Liver (tissue), 3 donors: Measurements from ENCODE around the gene PRSS33.

Experiments
- GABPA ChIP-seq, 2 donors: IDR thresholded peaks in 1 of 2; conservative IDR thresholded peaks in 1 of 2; 2 replicates each; pipeline ENCODE4 v1.6.1; 2016; ENCODE audit warnings: antibody characterized with exemption in 2 of 2, mild to moderate bottlenecking in 1 of 2, moderate library complexity in 1 of 2
- TF ChIP-seq, protein P1 (sequence below): fragments of 150-350 bp; IDR thresholded peaks from 2 replicates; pipeline ENCODE4 v1.5.1; 2017; ENCODE audit warnings: improper control_type of control experiment, low read depth, low read length; ENCODE audit not compliant: missing input control
- donor health status: healthy.
- donor health status: healthy.

DNA sequence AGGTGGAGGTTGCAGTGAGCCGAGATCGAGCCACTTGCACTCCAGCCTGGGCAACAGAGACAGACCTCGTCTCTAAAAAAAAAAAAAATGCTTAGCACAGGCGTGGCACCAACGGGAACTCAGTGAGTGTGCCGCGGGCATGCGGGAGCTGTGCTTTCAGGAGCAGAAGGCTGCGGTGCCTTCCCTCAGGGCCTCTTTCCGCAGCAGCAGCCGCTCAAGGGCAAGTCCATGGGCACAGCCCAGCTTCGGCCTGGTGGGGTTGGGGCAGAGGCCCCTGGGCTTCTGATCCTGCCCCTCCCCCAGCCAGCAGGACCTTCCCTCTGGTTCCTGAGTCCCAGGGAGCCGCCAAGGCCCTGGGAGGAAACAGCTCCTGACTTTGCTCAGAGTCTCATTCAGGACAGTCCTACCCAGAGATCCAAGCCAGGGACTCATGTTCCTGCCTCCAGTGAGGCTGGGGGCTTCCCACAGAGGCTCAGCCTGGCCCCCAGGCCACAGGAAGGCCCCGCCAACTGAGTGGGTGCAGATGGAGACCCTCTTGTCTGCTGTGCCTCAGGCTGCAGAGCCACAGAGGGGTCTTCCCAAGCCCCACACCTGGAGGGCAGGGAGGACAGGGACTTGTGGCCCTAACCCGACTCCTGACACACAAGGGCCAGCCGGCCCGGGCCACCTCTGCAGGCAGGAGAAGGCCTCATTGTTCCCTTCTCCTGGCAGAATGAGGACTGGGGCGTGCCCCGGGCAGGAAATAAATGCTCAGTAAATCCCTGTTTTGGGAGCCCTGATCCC is 39.4 kb upstream of the PRSS33 start:
- TF ChIP-seq, protein P1, sequence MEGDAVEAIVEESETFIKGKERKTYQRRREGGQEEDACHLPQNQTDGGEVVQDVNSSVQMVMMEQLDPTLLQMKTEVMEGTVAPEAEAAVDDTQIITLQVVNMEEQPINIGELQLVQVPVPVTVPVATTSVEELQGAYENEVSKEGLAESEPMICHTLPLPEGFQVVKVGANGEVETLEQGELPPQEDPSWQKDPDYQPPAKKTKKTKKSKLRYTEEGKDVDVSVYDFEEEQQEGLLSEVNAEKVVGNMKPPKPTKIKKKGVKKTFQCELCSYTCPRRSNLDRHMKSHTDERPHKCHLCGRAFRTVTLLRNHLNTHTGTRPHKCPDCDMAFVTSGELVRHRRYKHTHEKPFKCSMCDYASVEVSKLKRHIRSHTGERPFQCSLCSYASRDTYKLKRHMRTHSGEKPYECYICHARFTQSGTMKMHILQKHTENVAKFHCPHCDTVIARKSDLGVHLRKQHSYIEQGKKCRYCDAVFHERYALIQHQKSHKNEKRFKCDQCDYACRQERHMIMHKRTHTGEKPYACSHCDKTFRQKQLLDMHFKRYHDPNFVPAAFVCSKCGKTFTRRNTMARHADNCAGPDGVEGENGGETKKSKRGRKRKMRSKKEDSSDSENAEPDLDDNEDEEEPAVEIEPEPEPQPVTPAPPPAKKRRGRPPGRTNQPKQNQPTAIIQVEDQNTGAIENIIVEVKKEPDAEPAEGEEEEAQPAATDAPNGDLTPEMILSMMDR: no peak
- no peak for TF ChIP-seq GABPA (IDR thresholded peaks at IDR 0.05 in 1 of 2, conservative IDR thresholded peaks at IDR 0.05 in 1 of 2)
